Erythroblast (primary cell): Measurements from ENCODE around the gene CYLD.

ENCODE experiments used
- GATA1 ChIP-seq: IDR thresholded peaks from 2 replicates; pipeline ENCODE4 v1.6.1; 2011; ENCODE audit warnings: low read depth, mild to moderate bottlenecking, control low read depth, low read length, moderate library complexity
- POLR2A ChIP-seq: IDR thresholded peaks from 2 replicates; pipeline ENCODE4 v1.6.1; 2011; ENCODE audit warnings: mild to moderate bottlenecking, low read length

DNA sequence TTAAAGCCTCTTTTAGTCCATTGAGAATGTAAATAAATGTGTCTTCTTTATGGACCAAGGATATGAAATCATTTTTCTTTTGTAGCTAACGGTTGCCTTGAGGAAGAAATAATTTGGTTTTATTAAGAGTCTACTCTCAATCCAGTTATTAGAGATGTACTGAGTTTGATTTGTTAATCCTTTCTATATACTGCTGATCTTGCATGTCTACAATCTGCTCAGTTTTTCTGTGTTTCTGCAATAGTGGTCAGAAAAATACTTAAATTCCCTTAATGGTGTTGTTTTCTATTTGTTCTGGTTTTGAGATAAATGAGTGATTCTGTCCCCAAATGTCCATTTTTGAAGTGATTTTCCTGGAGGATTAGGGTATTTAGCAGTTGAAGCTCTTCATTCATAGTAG lies 54.9 kb downstream of the CYLD start:
- TF ChIP-seq POLR2A = no peak
- TF ChIP-seq GATA1 = no peak
